Activated naive CD8-positive, alpha-beta T cell treated with anti-CD3 and anti-CD28 coated beads, Interleukin-2, amount 50 U/mL, for 16 hours (primary cell): Measurements from ENCODE around the gene DNAH11.

ENCODE experiments used
- DNase-seq: peaks from one replicate; pipeline ENCODE4 v3.0.0-alpha.2; 2020; ENCODE audit warnings: low read depth, low spot score

Gene DNAH11

DNA sequence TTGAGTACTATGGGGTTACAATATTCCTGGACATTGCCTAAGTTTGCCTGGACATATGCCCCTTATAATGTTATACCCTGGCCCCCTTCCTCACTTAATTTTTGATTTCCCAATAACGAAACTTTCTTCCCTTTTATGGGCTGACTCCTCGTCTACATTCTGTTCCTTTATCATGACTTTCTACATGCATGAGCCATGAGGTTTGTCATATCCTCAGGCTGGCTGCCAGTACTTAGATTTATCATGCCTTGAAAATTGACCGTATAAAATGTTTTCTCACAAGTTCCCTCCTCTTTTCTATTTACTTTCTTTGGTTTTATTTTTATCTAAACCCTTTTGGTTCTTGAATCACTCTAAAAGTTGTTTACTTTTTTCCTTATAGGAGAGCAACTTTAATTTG is 4.7 kb downstream of the DNAH11 start:
- DNase-seq: no peak

GRCh38 chr7:21548491-21548890 is 5.7 kb downstream of the DNAH11 start:
- DNase-seq: no peak

GRCh38 chr7:21550076-21550475 is 7.2 kb downstream of the DNAH11 start:
- no peak for DNase-seq

DNA sequence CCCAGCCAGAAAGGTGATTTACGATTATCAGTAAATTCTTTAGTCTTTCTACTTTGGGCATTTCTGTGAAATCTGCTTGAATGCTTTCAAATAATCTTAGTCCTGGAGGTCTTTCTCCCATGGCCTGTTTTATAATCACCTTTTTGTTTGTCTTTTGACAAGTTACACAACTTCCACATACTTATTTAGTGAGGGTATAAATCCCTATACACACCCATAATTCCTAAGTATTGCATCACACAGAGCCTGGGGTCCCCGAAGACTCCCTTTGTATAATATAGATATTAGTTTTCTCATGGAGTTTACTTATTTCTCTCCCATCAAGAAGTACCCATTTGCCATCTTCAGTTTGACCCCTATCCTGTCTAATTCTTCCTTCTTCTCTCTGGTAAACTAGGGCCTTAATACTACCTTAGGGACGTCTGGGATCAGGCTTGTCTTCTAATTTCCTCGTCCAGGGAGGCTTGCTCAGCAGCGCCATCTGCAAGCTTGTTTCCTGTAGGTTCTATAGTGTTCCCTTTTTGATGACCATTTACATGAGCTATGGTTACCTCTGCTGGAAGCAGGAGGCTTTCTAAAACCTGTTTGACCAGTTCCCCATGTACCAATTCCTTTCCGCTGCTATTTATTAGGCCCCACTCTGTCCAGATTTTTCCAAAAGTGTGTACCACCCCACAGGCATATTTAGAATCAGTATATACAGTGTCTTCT is 8.1 kb downstream of the DNAH11 start:
- DNase-seq: no peak

GRCh38 chr7:21562385-21562784 is 19.5 kb downstream of the DNAH11 start:
- DNase-seq: no peak

DNA sequence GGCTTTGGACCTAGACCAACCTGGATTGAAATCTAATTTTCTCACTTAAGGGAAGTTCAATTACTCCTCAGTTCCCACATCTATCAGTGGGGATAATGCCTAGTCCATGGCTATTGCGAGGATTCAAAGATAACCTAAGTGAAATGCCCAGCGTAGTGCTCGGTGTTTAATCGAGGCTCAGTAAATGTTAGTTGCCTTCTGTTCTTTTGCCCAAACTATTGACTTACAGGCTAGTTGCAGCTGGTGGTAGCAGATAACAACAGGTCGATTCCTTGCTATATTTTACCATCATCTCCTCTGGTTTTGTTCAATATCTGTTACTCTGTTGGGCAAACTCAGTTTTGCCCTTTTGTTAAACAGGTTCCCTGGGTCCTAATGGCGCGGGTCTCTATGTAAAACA is 22.8 kb downstream of the DNAH11 start:
- no peak for DNase-seq

DNA sequence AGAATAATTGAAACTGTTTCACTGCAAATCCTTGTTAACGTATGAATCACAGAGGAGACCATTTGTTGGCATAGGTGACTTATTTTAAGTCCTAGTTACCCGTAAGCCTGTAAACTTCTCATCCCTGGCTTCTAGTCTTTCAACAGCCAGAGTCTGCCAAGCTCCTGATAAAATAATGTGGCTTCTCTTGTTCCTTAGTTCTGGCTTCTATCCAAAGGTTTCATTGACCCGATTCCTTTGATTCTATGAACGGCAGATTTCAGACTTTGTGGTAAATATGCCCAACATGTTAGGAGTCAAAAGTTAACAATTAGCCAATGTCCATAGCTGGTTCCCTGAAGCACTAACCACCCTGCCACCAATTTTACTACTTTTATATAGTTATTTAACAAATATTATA is 23.3 kb downstream of the DNAH11 start:
- DNase-seq: no peak

- DNase-seq: no peak
Observed at GRCh38 chr7:21568762-21569161, 25.9 kb downstream of the DNAH11 start.

GRCh38 chr7:21572331-21573313 is 29.8 kb downstream of the DNAH11 start:
- DNase-seq: no peak

DNA sequence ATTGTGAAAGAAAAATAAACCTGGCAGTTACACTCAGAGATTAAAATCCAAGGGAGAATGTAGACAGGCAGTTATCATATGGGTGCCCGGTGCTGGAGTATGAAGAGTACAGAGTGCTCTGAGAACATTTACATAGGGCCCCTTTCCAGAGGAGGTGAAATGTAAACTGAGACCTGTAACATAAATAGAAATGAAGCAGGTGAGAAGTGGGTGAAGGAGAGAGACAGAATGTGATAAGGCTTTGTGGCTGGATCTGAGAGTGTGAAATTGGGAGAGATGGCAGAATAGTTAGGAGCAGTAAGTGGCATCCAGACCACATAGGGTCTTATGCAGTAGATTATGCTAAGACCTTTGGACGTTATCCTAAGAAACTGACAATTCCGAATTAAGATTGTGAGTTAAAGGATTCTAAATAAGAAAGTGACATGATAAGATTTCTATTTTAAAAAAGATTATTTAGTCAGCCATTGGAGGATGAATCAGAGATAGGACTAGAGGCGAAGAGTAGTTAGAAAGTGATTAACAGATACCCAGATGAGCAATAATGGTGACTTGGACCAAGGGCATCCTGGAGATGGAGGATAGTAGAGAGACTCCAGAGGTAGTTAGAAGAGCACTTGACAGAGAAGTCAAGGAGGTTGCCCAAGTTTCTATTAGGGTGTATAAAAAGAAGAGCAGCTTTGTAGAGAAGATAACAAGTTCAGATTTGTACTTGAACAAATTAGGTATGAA is 36.7 kb downstream of the DNAH11 start:
- DNase-seq: no peak

- no peak for DNase-seq
Observed at GRCh38 chr7:21580073-21580521, 37.3 kb downstream of the DNAH11 start.

GRCh38 chr7:21585070-21585724 is 42.4 kb downstream of the DNAH11 start:
- DNase-seq: no peak

DNA sequence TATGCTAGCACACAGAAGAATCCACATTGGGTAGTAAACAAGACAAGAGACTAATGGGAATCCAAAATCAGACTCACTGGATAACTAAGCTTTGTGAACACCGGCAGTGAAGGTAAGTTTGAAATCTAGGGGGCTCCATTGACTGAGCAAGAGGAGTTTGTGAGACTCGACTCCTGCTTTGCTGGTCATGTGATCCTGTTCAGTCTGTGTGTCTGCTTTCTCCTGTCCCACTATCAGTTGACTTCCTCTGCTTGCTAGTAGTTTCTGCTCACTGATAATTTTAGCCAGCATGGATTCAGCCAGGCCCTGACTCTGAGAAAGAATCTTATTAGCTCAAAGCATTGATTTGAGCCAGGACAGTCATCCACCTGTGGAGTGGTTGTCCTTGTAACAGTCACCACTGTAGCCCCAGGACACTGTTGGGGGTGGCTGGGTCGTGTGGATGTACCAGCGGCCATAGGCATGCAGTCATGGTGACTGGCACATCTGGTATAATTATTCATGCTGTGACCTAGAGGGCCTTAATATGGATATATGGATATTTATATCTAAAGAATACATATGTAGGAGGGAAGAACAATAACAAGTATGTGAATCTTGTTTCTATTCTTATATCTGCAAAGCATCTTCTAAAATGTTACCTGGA is 44.4 kb downstream of the DNAH11 start:
- DNase-seq: no peak

GRCh38 chr7:21596801-21597200 is 54.0 kb downstream of the DNAH11 start:
- DNase-seq: no peak

- no peak for DNase-seq
Observed at GRCh38 chr7:21603462-21603861, 60.6 kb downstream of the DNAH11 start.

DNA sequence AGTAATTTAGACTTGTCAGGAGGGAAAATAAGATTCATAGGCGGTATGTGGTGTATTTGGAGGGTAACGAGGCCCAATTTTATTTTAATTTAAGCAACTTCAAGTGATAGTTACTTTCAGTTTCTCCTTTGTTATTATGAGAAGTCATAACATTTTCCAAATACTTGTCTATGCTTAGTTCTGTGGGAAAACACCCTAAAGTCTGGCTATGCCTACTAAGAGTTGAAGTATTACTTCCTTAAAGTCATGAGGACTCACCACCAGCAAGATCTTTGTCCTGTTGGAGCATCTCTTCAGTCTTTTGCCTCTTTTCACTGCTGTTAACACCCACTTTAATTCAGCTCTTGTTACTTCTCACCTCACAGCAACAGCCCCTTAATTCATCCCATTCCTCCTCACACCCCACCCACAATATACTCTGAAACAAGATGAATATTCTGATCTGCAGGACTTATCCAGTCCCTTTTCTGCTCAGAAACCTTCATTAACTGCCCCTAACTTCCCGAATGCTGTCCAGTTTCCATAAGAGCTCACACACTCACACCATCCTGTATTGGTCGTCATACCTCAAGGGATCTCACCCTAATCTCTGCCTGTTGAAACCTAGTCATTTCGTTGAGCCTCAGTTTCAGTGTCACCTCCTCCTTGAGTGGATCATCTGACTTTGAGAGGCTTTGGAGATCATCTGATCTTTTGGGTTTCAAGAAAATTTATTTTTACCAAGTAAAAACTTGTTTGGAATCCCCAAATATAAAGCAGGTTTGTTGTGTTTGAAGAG is 61.3 kb downstream of the DNAH11 start:
- DNase-seq: no peak

GRCh38 chr7:21605008-21605585 is 62.3 kb downstream of the DNAH11 start:
- no peak for DNase-seq

DNA sequence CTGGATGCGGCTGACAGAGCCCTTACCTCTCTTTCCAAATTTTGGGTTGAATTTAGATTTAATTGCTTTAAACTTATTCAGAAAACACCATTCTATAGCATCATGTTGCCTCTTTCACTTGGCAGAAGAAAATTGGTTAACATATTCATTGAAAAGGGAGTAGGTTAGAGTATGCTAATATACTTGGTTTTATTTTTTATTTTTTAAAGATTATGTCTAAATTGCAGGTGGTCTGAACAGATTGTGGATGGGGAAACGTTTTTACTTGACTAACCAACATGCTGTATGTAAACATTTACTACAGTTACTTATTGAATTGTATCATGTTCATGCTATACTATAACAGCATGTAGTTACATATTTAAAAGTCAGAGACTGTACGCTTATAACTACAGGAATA is 65.6 kb downstream of the DNAH11 start:
- DNase-seq: no peak

- DNase-seq: no peak
Observed at GRCh38 chr7:21611129-21611528, 68.3 kb downstream of the DNAH11 start.

DNA sequence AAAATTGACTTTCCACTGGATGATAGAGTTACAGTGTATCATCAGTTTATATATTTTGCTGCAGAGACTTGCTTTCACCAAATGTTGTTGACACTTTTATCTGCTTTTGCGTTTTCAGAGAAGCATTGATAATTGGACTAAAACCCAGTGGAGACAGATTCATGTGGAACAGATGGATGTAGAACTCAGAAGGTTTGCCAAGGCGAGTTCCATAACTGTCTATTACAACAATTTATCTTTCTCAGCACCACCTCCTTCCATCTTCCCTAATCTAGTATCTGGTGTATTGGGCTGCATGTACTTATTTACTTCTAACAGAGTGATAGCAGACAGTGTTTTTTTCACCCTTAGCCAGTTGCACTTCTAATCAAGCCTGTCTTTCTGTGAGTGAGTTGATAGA is 73.3 kb downstream of the DNAH11 start:
- DNase-seq: no peak
